HepG2 (cell line): Measurements from ENCODE around the gene GPR39. TPM values are rescaled to one million over a fixed set of nuclear protein-coding genes. Genes with fewer than 3 reads are reported as not detected.

ENCODE experiments used
- ATAC-seq: fragments of 200-7000 bp; cut with Tn5 transposase; 3 replicates; pipeline ENCODE4 v1.9.1; 2020; ENCODE audit warnings: mild to moderate bottlenecking, moderate library complexity
- BruUV-seq: library from RNA; stranded (reverse); fragments of 400-500 nt; replicated peaks from 2 replicates; lab custom pipeline; 2021; lab: Mats Ljungman, UMichigan
- CTCF ChIA-PET: fragments of 300-600 bp; formaldehyde crosslinking; extraction: SDS; loops from one replicate; lab custom pipeline; 2021; ENCODE audit warnings: low total read pairs, inconsistent platforms, low intra/inter-chr PET ratio; lab: Yijun Ruan, JAX
- POLR2A ChIA-PET: fragments of 350-600 bp; sonication (Branson Sonifier 250); formaldehyde crosslinking; loops from one replicate; lab custom pipeline; 2020; ENCODE audit warnings: antibody characterized with exemption, inconsistent platforms; lab: Yijun Ruan, JAX
- DNase-seq: peaks from one replicate; pipeline ENCODE4 v3.0.0-alpha.2; 2015; ENCODE audit warnings: low spot score
- FAIRE-seq: peaks from 3 replicates; lab custom pipeline; 2011; peaks lifted over from hg19 to GRCh38; lab: Jason Lieb, UNC
- H2AFZ ChIP-seq: one replicate; pipeline ENCODE4 v1.6.1; 2011; ENCODE audit warnings: low read length, inconsistent platforms
- H3K27ac ChIP-seq: fragments of 300-600 bp; 3 replicates; pipeline ENCODE4 v1.8.0; 2011; ENCODE audit warnings: mixed run types, mild to moderate bottlenecking, mixed read lengths, low read length, inconsistent platforms; ENCODE audit not compliant: insufficient read depth; ENCODE audit errors: extremely low read length
- H3K27me3 ChIP-seq, 2 experiments: fragments of 200-600 bp in 1 of 2; 2 replicates in 1 of 2; 3 replicates in 1 of 2; pipeline versions ENCODE4 v1.6.0 to v1.8.0; 2011; ENCODE audit warnings: low read length in 2 of 2, mild to moderate bottlenecking in 2 of 2, moderate library complexity in 2 of 2, inconsistent platforms in 1 of 2; ENCODE audit not compliant: insufficient read depth in 2 of 2, control insufficient read depth in 1 of 2
- H3K36me3 ChIP-seq, 2 experiments: fragments of 200-600 bp in 1 of 2; replicated peaks in 1 of 2; 2 replicates in 1 of 2; 3 replicates in 1 of 2; pipeline versions ENCODE4 v1.5.1 to v1.8.0; 2011; ENCODE audit warnings: low read length in 2 of 2, inconsistent platforms in 1 of 2; ENCODE audit not compliant: insufficient read depth in 2 of 2, control insufficient read depth in 1 of 2
- H3K4me1 ChIP-seq: 2 replicates; pipeline ENCODE4 v1.5.1; 2012; ENCODE audit warnings: low read length, inconsistent platforms; ENCODE audit not compliant: insufficient read depth
- H3K4me2 ChIP-seq: 2 replicates; pipeline ENCODE4 v1.6.0; 2011; ENCODE audit warnings: low read depth, low read length, inconsistent platforms
- H3K4me3 ChIP-seq, 3 experiments: fragments of 200-600 bp in 1 of 3; sonication (generic), shearing (Covaris generic) in 1 of 3; replicated peaks in 1 of 3; 2 replicates each; pipeline ENCODE4 v1.5.1; 2011 to 2016; ENCODE audit warnings: low read length in 3 of 3, inconsistent platforms in 2 of 3, low read depth in 2 of 3, mild to moderate bottlenecking in 2 of 3, control low read depth in 1 of 3, mixed read lengths in 1 of 3; ENCODE audit not compliant: insufficient read depth in 1 of 3
- H3K79me2 ChIP-seq: one replicate; pipeline ENCODE4 v1.6.1; 2011; ENCODE audit warnings: low read length, inconsistent platforms; ENCODE audit not compliant: insufficient read depth
- H3K9ac ChIP-seq: 2 replicates; pipeline ENCODE4 v1.6.0; 2011; ENCODE audit warnings: mild to moderate bottlenecking, low read depth, low read length, inconsistent platforms; ENCODE audit not compliant: insufficient read depth
- H3K9me3 ChIP-seq: 2 replicates; pipeline ENCODE4 v1.5.1; 2012; ENCODE audit warnings: mild to moderate bottlenecking, low read length
- H4K20me1 ChIP-seq: 2 replicates; pipeline ENCODE4 v1.6.0; 2011; ENCODE audit warnings: inconsistent platforms, mild to moderate bottlenecking, low read length, moderate library complexity; ENCODE audit not compliant: insufficient read depth
- FOSL2 ChIP-seq: sonication (generic); formaldehyde crosslinking; IDR thresholded peaks from 2 replicates; pipeline ENCODE4 v1.4.0; 2020; ENCODE audit warnings: missing genetic modification reagents
- NFE2L1 ChIP-seq: sonication (generic); formaldehyde crosslinking; IDR thresholded peaks from 2 replicates; pipeline ENCODE4 v1.4.0; 2020; ENCODE audit warnings: missing genetic modification reagents, mild to moderate bottlenecking, borderline replicate concordance
- NR2F1 ChIP-seq, 2 experiments: fragments of 450-650 bp in 1 of 2; formaldehyde crosslinking in 1 of 2; IDR thresholded peaks; 2 replicates each; pipeline versions ENCODE4 v1.5.0 to v1.6.1; 2016 to 2020; ENCODE audit warnings: mild to moderate bottlenecking in 1 of 2, missing compliant biosample characterization in 1 of 2, missing genetic modification reagents in 1 of 2, moderate library complexity in 1 of 2
- ZNF234 ChIP-seq: sonication (generic); formaldehyde crosslinking; conservative IDR thresholded peaks from 2 replicates; pipeline ENCODE4 v1.5.1; 2020; ENCODE audit warnings: mild to moderate bottlenecking, missing genetic modification reagents
- ZNF275 ChIP-seq: sonication (generic); formaldehyde crosslinking; IDR thresholded peaks from 2 replicates; pipeline ENCODE4 v1.8.0; 2022; ENCODE audit warnings: missing genetic modification reagents, mild to moderate bottlenecking, inconsistent platforms, borderline replicate concordance
- WGBS: methylation state at CpG from one replicate; pipeline ENCODE4 v1.1.6; 2017; ENCODE audit warnings: low lambda C conversion rate; 5-methylcytosine and 5-hydroxymethylcytosine counted together
- in situ Hi-C: cut with HindIII; loops from 2 replicates; pipeline ENCODE4 v1.10.0; 2017; ENCODE audit warnings: low pct_unique_long_range_greater_than_20kb; ENCODE audit not compliant: extremely low pct_ligation_motif_present
- intact Hi-C: fragments of 100-400 bp; cut with micrococcal nuclease; formaldehyde crosslinking; loops from one replicate; pipeline ENCODE4 v1.10.0; 2022; ENCODE audit not compliant: unreplicated experiment
- polyA plus RNA-seq, 8 experiments: library from polyadenylated mRNA; depleted of rRNA in 3 of 8; stranded (reverse) in 7 of 8; unstranded in 1 of 8; fragments of >200 nt; fragmentation: Illumina TruSeq in 4 of 8; extraction: Trizol in 4 of 8; gene quantifications; 2 replicates each; pipeline versions ENCODE4 v1.2.1 to v1.2.3, GENCODE V29; 2011 to 2016; ENCODE audit warnings: low read depth in 4 of 8, missing spikeins in 1 of 8, mixed read lengths in 1 of 8; ENCODE audit not compliant: insufficient read depth in 1 of 8
- total RNA-seq, 5 experiments: library from RNA; depleted of rRNA; stranded (reverse); fragments of >200 nt; fragmentation: Illumina TruSeq; extraction: Trizol; gene quantifications; 2 replicates each; pipeline ENCODE4 v1.2.3, GENCODE V29; 2016; ENCODE audit warnings: low read depth in 1 of 5

GPR39 gene
- total and polyA plus RNA-seq, 2 of the 13 experiments (the other 11 are each of a cell fraction or from before 2014, with no cell fraction given): 0.16 to 0.62 TPM

GRCh38 chr2:132438691-132439090 lies 22.1 kb downstream of the GPR39 start:
- H4K20me1 ChIP-seq: no peaks in the 10 kb centered on the region
- TF ChIP-seq ZNF275 (CRISPR knock-in tag) (no peak), FOSL2 (CRISPR knock-in tag) (peak; percentile 46), NFE2L1 (CRISPR knock-in tag) (no peak), NR2F1 (CRISPR knock-in tag; IDR thresholded peaks at IDR 0.05) (no peak), ZNF234 (no peak)
- no TSS peak for BruUV-seq
- H3K27ac ChIP-seq: no peak overlapping the region
- peak overlapping the region; percentile 53; the same call in 1 of the 2 replicates for H3K4me2 ChIP-seq
- peaks cover 44% of the 10 kb centered on the region for H3K4me1 ChIP-seq
- ATAC-seq (no peak), FAIRE-seq (no peak), DNase-seq (no peak)
- H3K4me3 ChIP-seq: peak overlapping the region in 1 of 3 experiments; percentile 4; a peak in 1 of 6 replicates
- H3K79me2 ChIP-seq: no peaks in the 10 kb centered on the region
- no peaks in the 10 kb centered on the region for H3K27me3 ChIP-seq
- intact Hi-C loops (no loop called here), in situ Hi-C loops (no loop called here)
- H3K36me3 ChIP-seq: no peaks in the 10 kb centered on the region
- CTCF ChIA-PET: no interaction called here
- H3K9ac ChIP-seq: no peak overlapping the region
- no peak overlapping the region for H2AFZ ChIP-seq
- no peaks in the 10 kb centered on the region for H3K9me3 ChIP-seq
- 68% methylated on average over 4 of the region's 4 CpGs for WGBS
- POLR2A ChIA-PET: interaction anchor here (2.1 to 2.2 kb wide), 2 partner anchors 14 to 23 kb away, joined by 6 to 24 read pairs; partner anchors contain the start of gene GPR39
